GM21528 (cell line): ENCODE measurements around the gene PIM3.
A peak's percentile ranks its signal among the peaks of the same experiment; 100 is the strongest.

Source experiments
- ATAC-seq: cut with Tn5 transposase; IDR thresholded peaks from one replicate; pipeline ENCODE4 v1.9.1; 2021; ENCODE audit warnings: mild to moderate bottlenecking, moderate library complexity; ENCODE audit not compliant: unreplicated experiment, low FRiP score

PIM3 gene

GRCh38 chr22:49953680-49954344 lies 6.8 kb upstream of the PIM3 start:
- no peak for ATAC-seq

- no peak for ATAC-seq
Measured at GRCh38 chr22:49954354-49954753, 6.2 kb upstream of the PIM3 start.

GRCh38 chr22:49954991-49955580 lies 5.5 kb upstream of the PIM3 start:
- no peak for ATAC-seq

GRCh38 chr22:49955581-49956417 lies 4.8 kb upstream of the PIM3 start:
- ATAC-seq = no peak

GRCh38 chr22:49956418-49956770 lies 4.2 kb upstream of the PIM3 start:
- no peak for ATAC-seq

- ATAC-seq = no peak
Measured at GRCh38 chr22:49956914-49957825, 3.4 kb upstream of the PIM3 start.

- ATAC-seq = no peak
Measured at GRCh38 chr22:49957826-49958365, 2.7 kb upstream of the PIM3 start.

- no peak for ATAC-seq
Measured at GRCh38 chr22:49958366-49958921, 2.1 kb upstream of the PIM3 start.

GRCh38 chr22:49958931-49959781 lies 1.4 kb upstream of the PIM3 start:
- no peak for ATAC-seq

GRCh38 chr22:49959782-49960158 lies 802 bp upstream of the PIM3 start:
- ATAC-seq = peak; percentile 7

- no peak for ATAC-seq
Measured at GRCh38 chr22:49961005-49961600, 531 bp downstream of the PIM3 start.

- ATAC-seq = no peak
Measured at GRCh38 chr22:49961601-49962011, 1.0 kb downstream of the PIM3 start.

GRCh38 chr22:49962012-49962750 lies 1.6 kb downstream of the PIM3 start:
- ATAC-seq = peak; percentile 23

- no peak for ATAC-seq
Measured at GRCh38 chr22:49962751-49963646, 2.4 kb downstream of the PIM3 start.

- no peak for ATAC-seq
Measured at GRCh38 chr22:49963647-49964026, 3.1 kb downstream of the PIM3 start.

- ATAC-seq = no peak
Measured at GRCh38 chr22:49964136-49965090, 3.8 kb downstream of the PIM3 start.
